Smooth muscle cell of the brain vasculature (primary cell): ENCODE results near the gene CBS.
"Not testable (repeated sequence)": the region's sequence is repeated elsewhere in the genome, so short reads cannot be mapped to it uniquely, and the experiment has no call there.

Experiments
- DNase-seq: peaks from one replicate; pipeline ENCODE4 v3.0.0-alpha.2; 2012; ENCODE audit warnings: low read depth, low spot score

Gene CBS

DNA sequence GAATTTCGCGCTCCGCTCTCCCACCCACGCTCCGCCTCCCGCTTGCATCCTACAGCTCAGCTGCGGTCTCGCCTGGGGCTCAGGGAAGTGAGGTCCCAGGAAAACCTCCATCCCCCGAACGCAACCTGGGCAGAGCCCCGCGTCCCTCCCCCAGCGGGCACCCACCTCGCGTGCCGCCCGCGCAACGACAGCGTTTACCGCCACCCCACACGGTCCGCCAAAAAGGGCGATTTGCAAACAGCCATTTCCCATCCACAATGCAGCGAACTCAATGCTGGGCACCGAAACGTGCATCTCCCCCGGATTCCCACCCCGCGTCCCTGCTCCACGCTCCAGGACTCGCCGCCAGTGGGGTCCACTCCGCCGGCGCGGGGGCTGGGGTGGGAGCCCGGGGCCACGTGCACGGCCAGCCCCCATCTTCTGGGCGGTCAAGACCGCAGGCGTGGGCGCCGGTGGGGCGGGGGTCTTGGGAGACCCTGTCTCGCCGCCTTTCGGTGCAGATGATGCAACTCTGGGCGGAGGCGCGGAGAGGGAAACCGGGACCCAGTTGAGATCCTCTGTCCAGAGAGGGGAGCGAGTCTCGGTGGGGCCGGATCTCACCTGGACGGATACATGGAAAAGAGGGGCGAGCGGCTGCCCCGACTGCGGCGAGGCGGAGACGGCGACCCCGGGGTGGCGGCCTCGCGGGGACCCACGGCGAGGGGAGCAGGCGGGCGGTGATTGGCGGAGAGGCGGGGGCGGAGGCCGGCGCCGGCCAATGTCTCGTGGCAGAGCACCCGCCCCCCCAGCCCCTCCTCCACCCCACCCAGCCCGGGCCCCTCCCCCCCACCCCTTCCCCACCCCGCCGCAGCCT, at the start of gene CBS:
TSS of gene CBS (minus strand) at position 666 of the 853 bp plus-strand sequence. CDS start 3,642 bp downstream, outside the sequence.
- not testable (repeated sequence) for DNase-seq

DNA sequence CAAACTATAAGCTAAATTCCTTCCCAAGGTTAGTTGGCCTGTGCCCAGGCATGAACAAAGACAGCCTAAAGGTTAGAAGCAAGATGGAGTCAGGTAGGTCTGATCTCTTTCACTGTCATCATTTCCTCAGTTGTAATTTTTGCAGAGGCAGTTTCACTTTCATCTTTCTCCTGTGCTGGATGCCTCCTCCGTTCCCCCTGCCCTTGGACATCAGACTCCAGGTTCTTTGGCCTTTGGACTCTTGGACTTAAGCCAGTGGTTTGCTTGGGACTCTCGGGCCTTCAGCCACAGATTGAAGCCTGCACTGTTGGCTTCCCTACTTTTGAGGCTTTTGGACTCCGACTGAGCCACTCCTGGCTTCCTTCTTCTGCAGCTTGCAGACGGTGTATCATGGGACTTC, 40.3 kb upstream of the CBS start:
- DNase-seq = not testable (repeated sequence)

DNA sequence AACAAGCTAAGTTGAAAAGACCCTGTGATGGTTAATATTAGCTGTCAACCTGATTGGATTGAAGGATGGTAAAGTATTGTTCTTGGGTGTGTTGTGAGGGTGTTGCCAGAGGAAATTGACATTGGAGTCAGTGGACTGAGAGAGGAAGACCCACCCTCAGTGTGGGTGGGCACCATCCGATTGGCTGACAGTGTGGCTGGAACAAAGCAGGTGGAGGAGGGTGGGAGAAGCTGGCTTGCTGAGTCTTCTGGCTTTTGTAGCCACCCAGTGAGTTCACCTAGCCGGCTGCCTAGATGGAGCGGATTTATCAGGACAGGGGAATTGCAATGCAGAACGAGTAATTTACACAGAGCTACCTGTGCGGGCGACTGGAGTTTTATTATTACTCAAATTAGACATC, 38.8 kb upstream of the CBS start:
- not testable (repeated sequence) for DNase-seq

DNA sequence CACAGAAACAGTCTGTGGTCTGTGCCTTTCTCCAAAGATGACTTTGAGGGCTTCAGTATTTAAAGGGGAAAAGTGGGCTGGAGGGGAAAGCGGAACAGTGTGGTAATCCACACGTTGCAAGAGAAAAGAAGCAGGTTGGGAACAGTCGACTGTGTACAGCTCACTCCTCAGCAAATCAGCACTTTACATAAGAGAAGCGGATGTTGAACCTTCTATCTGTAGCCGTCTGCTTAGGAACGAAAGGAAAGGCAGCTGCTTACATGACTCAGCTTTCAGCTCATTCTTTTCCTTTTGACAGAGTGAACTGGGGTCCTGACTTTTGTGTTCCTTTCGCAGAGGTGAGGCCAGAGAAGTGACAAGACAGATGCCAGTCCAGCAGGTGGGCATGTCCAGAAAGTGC, 33.4 kb upstream of the CBS start:
- not testable (repeated sequence) for DNase-seq

DNA sequence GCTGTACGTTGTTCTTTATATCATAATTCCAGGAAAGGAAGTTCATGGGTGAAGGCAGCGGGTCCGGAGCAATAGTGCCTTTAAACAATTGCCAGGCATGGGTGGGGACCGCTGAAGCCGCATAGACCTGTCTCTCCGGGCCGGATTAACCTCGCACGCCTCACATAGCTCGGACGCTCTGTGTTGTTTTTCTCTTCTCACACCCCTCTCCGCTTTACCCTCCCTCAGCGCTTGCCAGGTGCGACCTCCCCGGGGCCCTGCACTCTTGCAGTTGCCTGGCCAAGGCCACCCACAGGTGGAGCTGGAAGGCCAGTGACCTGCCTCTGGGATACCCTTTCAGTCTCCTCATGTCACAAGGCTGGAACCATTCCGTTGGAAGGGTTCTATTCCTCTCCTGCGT, 32.5 kb upstream of the CBS start:
- DNase-seq = not testable (repeated sequence)

DNA sequence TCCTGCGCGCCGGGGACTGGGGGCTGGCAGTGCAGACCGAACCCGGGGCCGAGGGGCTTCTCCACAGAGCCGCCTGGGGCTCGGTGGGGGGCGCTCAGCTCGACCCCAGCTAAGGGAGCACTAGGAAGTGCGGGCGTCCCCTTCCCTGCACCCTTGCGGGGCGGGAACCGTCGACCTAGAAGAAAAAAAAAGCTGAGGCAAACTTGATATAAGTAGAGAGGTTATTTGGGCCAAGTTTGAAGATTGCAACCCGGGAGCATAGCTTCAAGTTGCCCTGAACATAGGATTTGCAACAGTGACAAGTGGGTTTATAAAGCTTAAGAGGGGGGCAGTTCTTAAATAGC, 32.1 kb upstream of the CBS start:
- DNase-seq = not testable (repeated sequence)

DNA sequence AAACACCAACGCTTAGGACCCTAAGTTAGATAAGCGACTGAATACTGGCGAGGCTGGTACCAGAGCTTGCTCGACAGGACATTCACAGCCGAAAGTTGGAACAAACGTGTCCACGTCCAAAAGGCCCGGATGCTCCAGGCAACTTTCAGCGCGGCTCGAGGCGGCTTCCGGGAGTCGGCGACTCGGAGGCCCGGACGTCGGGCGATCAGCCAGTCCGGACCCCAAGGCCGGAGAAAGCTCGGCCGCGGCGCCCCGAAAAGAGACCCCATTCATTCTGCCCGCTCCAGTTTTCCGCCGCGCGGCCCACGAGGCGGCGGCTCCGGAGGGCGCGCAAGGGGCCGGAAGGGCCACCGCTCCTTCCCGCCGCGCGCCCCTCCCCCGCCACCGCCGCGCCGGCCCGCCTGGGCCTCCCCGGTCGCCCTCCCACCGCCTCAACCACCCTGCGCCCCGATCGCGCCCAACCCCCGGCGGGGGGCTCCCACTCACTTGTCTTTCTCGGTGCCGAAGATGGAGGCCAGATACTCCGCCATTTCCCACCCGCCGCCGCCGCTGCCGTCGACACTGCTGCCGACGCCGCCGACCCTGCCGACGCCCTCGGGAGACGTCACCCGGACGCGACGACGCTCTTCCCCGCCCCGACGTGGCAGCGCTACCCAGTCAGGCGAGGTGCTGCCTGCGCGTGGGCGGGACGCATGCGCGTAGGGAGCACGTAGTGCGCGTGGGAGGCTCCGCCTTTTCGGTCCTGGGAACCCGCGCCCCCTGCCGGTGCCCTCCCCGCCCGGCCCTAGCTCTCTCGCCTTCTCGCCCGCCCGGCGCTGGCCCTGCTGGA, 31.5 kb upstream of the CBS start, which contains the start of gene U2AF1:
TSS of gene U2AF1 (minus strand) at position 606 of the 829 bp plus-strand sequence. CDS start at position 530, 76 bp downstream.
- DNase-seq = not testable (repeated sequence)

DNA sequence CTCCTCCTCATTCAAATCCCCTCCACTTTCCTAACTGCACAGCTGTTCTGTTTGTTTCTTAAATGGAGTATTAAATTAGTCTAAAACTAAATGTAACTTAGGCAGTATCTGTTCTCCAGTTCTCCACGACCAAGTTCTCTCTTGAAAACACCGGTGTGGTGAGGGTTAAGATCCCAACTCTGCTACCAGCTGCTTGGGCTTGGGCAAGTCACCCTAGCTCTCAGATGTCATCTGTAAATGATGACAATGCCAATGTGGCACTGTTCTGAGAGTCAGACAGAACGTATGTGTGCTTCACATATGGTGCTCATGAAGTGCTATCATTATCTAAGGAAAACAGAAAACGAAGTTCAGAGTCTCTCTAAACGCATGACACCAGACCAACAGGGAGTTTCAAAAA, 29.0 kb upstream of the CBS start:
- not testable (repeated sequence) for DNase-seq

DNA sequence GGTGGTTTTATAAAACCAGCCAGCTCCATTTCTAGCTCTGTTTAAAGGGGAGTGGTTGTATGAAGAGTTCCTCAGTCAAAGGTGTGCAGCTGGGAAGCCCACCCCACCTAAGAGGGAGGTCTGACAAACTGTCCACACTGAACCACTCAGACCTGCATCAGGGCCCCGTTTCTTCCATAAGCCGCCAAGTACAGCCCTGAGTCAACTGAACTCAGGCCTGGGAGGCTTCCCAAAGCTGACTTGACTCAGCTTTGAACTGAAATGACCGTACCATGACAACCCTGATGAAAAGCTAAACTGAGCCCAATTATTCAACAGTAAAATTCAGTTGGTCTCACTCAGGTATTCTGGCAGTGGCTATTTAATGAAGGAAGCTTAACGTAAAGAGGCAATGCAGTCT, 26.6 kb upstream of the CBS start:
- not testable (repeated sequence) for DNase-seq

DNA sequence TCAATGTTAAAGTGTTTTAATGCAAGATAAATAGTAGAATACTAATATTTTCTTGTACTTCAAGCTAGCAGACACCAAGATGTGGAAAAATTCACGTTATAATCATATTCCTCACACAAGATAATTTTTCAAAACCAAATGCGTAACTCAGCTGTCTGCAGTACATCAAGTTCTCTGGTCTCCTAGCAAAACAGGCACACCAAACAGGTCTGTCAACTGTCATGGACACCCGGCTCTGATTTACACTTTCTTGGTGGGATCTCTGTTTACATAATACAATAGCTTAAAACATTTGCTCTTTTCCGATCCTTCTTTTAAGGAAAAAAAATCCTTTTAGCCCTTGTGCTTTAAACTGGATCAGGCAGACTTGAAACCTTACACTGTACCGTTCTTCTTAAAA, 26.0 kb upstream of the CBS start:
- not testable (repeated sequence) for DNase-seq

DNA sequence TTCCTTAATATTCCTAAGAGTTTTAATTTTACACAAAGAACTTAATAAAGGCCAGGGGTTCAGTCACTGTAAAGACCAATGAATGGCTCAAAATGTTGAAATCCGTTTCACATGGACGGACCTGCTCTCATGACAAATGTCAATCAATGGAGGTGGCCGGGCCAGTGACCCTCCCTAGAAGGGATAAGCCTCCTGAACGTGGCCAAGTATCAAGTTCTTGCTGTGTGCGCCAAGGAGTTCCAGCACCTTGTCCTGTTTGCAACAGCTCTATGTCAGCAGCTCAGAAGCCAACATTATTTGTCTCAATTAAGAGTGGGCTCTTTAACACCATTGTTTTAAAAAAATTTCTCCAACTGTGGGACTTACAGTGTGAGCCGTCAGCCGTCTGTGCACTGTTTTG, 25.4 kb upstream of the CBS start:
- DNase-seq = not testable (repeated sequence)

DNA sequence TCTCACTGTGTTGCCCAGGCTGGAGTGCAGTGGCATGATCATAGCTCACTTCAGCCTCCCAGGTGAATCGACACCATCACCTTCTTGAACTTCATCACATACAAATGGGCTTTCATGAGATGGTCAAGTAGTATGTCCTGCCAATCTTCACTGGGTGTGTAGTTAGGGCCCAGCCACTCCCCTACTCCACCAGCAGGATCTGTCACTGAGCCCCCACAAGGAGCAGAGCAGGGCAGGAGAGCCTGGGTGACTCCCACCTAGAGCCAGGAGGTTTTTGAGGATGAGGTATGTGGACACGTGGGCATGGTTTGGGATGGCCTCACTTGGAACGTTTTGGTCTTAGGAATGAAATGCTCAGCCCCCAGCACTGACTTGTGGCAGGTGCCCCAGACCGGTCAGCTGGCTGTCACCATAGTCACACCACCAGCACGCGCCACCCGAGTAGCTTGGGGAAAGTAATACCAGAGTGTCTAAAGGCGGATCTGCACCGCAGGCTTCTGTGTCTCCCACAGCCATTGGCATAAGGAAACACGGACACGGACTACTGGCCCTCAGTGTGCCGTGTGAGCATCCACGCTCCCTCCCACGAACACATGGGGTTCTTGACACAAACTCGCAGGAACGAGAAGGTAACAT, 16.5 kb upstream of the CBS start:
- not testable (repeated sequence) for DNase-seq

DNA sequence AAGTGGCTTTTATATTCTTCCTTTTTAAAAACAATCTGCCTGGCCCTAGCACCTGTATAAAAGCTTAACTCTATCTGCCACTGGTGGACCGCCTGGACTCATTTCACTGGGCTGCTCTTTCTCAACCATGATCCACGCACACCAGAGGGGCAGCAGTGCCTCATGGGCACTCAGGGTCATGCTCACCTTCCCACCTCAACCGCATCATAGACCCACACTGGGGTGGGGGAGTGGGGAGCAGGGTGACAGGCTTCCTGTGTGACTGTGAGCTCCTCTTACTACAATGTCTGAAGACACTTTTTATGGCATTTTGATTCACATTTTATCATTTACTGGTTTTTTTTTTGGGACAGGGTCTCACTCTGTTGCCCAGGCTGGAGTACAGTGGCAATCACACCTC, 15.3 kb upstream of the CBS start:
- not testable (repeated sequence) for DNase-seq

DNA sequence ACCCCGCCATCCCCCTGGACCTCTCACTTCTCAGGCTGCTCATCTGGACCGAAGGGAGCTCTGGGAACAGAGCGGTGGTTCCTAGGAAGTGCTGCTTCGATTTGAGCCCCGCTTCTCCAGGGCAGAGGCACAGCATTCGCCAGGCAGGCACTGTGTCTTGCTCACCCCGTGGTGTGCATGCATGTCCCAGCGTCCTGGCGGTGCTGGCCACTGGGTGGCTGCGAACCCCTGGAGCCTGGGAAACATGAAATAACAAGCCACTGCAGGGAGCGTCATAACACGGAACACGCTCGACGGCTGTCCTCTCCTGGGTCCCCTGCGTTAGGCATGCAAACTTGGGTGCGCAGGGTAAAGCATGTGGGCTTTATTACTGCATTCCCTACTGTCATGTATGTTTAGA, 13.8 kb upstream of the CBS start:
- not testable (repeated sequence) for DNase-seq

DNA sequence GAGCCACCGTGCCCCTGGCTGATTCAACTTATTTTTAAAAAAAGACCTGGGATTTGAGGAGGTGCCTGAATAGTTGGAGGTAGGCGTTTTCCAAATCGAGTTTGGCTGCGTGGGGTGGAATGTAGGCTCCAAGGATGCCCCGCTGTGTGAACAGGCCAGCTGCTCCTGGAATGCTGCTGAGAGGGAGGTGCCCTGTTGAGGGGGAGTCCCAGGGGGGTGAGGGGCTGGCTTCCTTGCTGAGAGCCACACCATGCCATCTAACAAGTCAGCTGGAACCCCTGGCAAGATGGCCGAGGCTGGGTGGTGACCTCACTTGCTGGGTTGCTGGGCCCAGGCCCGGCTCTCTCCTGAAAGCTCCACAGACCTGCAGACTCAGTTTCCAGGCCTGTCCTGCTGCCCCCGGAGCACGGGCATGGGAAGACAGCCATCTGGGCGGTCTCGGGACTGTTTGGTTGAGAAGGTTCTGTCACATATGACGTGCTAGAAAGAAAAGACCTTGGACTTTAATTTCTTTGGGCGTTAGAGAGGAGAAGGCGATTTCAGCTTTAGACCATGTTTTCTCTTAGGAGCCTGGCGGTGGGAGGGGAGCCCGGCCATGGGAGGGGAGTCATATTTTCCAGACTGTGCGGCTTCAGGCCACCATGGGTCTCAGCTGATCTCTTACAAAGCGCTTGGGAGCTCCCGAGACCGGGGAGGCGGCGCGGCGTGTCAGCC, 7.1 kb upstream of the CBS start:
- DNase-seq = not testable (repeated sequence)

DNA sequence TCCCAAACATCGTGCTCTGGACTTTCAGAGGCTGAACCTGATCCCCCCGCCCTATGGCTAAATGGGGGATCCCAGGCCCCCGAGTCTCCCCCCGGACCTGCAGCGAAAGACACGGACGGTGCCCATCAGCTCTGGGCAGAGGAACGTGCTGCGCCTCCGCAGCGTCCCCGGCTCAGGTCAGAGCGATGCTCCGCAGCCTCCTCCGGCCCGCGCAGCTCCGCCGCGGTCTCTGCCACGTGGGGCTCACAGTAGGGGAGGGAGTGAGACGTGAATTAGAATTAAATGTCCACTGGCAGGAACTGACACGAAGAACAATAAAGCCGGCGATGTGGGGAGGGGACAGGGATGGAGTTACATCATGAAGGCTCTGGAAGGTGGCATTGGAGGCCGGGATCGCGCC, 1.0 kb upstream of the CBS start:
- not testable (repeated sequence) for DNase-seq

DNA sequence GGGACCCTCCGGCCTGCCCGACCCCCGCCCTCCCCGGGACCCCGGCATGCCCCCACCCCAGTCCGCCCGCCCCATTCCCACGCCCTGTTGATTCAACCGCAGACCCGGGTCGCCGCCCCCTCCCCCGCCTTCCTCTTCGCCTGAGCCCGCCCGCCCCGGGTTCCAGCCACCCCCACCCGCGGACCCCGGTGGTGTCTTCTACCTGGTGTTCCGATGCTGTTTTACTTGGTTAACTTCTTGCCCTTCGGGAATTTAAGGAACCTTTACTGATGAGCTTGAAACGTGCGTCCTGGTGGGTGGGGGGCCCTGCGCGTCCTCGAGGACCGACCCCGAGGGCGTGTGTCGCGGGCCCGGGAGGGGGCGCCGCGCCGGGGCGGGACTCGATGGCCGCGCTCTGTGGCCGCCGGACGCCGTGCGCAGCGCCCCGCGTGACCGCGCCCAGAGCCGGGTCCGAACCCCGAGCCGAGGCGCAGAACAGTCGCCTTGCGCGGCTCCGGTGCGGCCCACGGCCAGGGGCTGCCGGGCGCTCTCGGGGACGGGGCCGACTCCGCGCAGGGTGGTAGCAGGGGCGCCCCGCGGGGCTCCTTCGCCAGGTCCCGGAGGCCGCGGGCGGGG, 495 bp upstream of the CBS start:
- not testable (repeated sequence) for DNase-seq

DNA sequence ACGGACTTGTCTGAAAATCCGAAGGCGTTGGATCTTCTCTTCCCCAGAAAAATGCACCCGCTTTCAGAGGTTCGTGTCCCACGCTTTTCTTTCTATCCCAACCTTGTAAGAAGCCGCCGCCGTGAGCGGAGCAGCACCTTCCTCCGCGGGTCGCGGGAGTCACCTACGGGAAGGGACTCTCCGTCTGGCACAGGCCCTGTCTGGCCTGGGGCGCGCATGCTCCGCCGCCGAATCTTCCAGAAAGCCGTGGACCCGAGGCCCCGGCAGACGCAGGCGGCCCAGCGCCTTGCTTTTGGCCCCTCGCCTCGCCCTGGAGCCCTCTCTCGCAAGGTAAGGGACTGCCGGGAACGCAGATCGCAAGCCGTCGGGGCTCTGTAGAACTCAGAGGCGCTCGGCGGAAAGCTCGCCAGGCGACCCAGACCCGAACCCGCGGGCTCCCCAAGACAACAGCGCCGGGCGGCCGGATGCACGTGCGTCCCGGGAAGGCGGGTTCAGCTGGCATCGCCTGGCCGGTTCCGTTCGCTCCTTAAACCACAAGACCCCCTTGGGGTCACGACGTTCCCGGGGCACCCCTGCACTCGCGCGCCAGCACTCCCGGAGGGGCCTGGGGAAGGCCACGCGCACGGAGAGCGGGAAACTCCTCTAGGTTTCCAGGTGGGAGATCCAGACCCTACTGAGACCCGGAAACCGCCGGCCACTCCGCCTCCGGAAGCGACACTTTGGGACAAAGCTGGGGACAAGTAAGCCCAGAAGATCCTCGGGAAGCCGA, 1.1 kb downstream of the CBS start:
- DNase-seq = not testable (repeated sequence)

DNA sequence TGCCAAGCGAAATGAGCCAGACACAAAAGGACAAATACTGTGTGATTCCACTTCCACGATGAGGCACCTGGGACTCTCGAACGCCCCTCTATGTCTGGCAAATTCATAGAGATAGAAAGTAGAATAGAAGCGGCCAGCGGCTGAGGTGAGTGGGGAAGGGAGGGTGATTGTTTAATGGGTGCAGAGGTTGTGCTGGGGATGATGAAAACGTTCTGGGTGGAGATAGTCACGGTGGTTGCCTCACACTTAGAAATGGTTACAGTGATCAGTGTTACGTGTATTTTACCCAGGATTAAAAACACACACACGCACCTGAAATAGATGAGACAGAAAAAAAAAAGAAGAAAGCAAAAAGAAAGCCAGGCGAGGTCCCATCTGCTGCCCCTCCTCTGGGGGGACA, 2.9 kb downstream of the CBS start:
- DNase-seq = not testable (repeated sequence)

DNA sequence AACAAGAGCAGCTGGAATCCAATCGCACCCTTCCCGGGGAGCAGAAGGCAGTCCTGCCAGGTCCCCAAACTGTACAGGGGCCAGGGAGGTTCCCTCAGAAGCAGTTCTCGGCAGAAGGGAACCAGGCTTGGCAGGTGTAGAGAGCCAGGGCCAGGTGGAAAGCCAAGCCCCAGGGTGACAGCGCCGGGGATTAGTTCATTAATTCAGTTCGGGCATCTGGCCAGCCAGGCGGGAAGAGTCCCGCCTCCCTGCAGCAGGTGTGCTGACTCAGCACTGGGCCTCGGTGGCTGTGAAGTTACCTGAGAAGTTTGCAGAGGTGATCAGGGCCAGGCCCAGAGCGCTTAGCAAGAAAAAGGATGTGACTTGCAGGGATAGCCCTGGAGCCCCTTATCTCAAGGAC, 6.0 kb downstream of the CBS start:
- not testable (repeated sequence) for DNase-seq
